Measurements from ENCODE around the gene BTBD9.

GRCh38 chr6:38290133-38290799 is 349.5 kb downstream of the BTBD9 start:
- TF ChIP-seq CTCF (IDR thresholded peaks at IDR 0.05) = no peak
- TF ChIP-seq POLR2A (IDR thresholded peaks at IDR 0.05) = no peak

All from transverse colon (tissue), 3 donors.